Activated naive CD4-positive, alpha-beta T cell treated with anti-CD3 and anti-CD28 coated beads, Interleukin-2, amount 50 U/mL, for 24 hours (primary cell): ENCODE measurements around the gene MAN1C1.
A peak's percentile ranks its signal among the peaks of the same experiment; 100 is the strongest.
"Not testable (repeated sequence)": the region's sequence is repeated elsewhere in the genome, so short reads cannot be mapped to it uniquely, and the experiment has no call there.

Experiments used
- H3K27ac Mint-ChIP-seq: one replicate; pipeline ENCODE4 v1.8.0; 2021; ENCODE audit warnings: mild to moderate bottlenecking, mixed read lengths
- H3K27me3 Mint-ChIP-seq: one replicate; pipeline ENCODE4 v1.8.0; 2021; ENCODE audit warnings: mixed read lengths
- H3K36me3 Mint-ChIP-seq: one replicate; pipeline ENCODE4 v1.8.0; 2021; ENCODE audit warnings: mixed read lengths
- H3K4me1 Mint-ChIP-seq: one replicate; pipeline ENCODE4 v1.8.0; 2021; ENCODE audit warnings: mixed read lengths
- H3K4me3 Mint-ChIP-seq: one replicate; pipeline ENCODE4 v1.8.0; 2021; ENCODE audit warnings: mild to moderate bottlenecking, mixed read lengths
- H3K9me3 Mint-ChIP-seq: one replicate; pipeline ENCODE4 v1.8.0; 2021; ENCODE audit warnings: mixed read lengths

MAN1C1 gene

DNA sequence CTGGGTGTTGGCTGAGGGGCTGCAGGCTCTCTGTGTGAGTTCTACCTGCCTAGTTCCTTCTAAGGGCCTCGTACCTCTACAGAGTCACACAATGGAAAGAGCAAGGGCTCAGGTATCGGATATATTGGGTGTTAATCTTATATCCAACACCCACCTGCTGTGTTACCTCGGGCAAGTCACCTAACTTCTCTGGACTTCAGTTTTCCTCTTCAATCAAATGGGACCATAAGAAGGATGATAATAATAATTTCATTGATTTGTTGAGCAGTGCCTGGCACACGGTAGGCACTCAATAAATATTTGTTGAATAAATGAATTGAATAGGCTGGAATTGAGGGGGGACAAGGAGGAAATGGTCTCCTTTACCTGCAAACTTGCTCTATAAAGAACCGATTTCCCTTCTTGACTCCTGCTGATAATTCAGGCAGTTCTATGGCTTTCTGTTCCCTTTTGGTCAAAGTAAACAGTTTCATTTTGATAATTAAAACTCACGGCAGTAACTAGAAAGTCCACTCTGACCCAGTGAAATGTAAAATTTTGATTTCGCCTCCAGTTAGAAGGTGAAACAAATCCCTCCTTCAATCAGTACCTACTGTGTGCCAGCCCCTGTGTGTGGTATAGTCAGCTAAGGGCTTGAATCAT, 16.5 kb upstream of the MAN1C1 start:
- H3K4me3 Mint-ChIP-seq = no peak overlapping the region
- H3K4me1 Mint-ChIP-seq = peaks cover 5% of the 10 kb centered on the region
- no peaks in the 10 kb centered on the region for H3K27me3 Mint-ChIP-seq
- no peaks in the 10 kb centered on the region for H3K9me3 Mint-ChIP-seq
- peaks cover 5% of the 10 kb centered on the region for H3K36me3 Mint-ChIP-seq
- H3K27ac Mint-ChIP-seq = no peak overlapping the region

DNA sequence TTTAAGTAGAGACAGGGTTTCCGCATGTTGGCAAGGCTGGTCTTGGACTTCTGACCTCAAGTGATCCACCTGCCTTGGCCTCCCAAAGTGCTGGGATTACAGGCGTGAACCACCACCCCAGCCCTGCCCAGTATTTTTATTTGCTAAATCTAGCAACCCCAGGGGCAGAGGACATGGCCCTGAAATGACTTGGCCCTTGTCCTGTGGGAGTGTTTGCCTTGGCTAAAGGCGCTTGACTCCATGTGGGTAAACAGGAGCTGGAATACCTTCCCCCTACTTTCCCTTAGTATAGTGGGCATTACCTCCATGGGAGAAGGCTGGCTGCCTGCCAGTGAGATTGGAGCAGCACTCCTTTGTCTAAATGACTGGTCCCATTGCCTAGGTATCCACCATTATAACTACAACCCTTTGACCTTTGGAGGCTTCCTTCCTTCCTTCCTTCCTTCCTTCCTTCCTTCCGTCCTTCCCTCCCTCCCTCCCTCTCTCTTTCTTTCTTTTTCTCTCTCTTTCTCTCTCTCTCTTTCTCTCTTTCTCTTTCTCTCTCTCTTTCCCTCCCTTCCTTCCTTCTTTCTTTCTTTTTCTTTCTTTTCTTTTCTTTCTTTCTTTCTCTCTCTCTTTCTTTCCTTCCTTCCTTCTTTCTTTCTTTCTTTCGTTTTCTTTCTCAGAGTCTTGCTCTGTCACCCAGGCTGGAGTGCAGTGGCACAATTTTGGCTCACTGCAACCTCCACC, 15.5 kb upstream of the MAN1C1 start:
- H3K4me1 Mint-ChIP-seq, H3K27ac Mint-ChIP-seq, H3K36me3 Mint-ChIP-seq, H3K9me3 Mint-ChIP-seq, H3K4me3 Mint-ChIP-seq, H3K27me3 Mint-ChIP-seq: not testable (repeated sequence)

DNA sequence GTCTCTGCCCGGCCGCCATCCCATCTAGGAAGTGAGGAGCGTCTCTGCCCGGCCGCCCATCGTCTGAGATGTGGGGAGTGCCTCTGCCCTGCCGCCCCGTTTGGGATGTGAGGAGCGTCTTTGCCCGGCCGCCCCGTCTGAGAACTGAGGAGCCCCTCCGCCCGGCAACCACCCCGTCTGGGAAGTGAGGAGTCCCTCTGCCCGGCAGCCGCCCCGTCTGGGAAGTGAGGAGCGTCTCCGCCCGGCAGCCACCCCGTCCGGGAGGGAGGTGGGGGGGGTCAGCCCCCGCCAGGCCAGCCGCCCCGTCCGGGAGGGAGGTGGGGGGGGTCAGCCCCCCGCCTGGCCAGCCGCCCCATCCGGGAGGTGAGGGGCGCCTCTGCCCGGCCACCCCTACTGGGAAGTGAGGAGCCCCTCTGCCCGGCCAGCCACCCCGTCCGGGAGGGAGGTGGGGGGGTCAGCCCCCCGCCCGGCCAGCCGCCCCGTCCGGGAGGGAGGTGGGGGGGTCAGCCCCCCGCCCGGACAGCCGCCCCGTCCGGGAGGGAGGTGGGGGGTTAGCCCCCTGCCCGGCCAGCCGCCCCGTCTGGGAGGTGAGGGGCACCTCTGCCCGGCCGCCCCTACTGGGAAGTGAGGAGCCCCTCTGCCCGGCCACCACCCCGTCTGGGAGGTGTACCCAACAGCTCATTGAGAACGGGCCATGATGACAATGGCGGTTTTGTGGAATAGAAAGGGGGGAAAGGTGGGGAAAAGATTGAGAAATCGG, 12.6 kb upstream of the MAN1C1 start:
- not testable (repeated sequence) for H3K27me3 Mint-ChIP-seq, H3K4me1 Mint-ChIP-seq, H3K27ac Mint-ChIP-seq, H3K36me3 Mint-ChIP-seq, H3K9me3 Mint-ChIP-seq, H3K4me3 Mint-ChIP-seq

DNA sequence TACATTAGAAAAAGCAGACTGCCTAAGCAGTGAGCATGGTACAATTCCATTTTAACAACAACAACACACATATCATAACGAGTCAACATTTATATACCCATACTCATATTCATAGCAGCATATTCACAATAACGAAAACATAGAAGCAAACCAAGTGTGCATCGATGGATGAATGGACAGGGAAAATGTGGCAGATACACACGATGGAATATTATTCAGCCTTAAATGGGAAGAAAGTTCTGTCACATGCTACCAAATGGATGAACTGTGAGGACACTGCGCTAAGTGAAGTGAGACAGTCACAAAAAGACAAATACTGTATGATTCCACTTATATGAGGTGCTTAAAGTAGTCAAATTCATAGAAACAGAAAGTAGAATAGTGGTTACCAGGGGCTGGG, 9.5 kb upstream of the MAN1C1 start:
- H3K36me3 Mint-ChIP-seq = no peaks in the 10 kb centered on the region
- H3K27me3 Mint-ChIP-seq = no peaks in the 10 kb centered on the region
- no peak overlapping the region for H3K27ac Mint-ChIP-seq
- peaks cover 17% of the 10 kb centered on the region for H3K4me1 Mint-ChIP-seq
- peak overlapping the region; percentile 19 for H3K4me3 Mint-ChIP-seq
- H3K9me3 Mint-ChIP-seq = no peaks in the 10 kb centered on the region

DNA sequence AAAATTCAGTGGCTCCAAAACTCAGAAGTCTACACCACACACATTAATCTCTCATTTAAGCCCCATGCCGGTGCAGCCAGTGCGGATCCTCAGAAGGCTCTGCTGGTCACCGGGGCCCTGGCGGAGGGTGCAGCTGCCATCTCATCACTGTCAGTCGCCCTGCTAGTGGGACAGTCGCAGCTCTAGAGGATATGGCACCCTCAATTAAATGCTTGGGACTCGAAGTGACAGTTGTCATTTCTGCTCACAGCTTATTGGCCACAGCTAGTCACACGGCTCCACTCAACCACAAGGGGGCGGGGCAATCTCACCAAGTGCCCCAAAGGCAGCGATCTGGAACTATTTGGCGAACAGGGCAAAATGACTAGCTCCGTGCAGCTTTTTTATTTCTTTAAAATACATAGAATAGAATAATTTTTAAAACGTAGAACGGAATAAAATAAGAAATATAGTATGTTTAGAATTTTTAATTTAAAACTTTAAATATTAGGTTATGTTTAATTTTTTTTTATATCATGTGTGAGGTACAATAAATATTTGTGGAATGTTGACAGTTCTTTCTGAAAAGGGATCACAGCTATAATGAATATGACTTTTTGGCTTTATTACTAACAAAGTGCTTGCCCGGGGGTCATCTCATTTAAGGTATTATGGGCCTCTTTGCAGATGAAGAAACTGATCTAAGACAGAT, 8.0 kb upstream of the MAN1C1 start:
- Mint-ChIP-seq H3K36me3 (no peaks in the 10 kb centered on the region), H3K27me3 (no peaks in the 10 kb centered on the region), H3K9me3 (no peaks in the 10 kb centered on the region), H3K4me1 (peaks cover 20% of the 10 kb centered on the region), H3K4me3 (peak overlapping the region; percentile 40), H3K27ac (no peak overlapping the region)

DNA sequence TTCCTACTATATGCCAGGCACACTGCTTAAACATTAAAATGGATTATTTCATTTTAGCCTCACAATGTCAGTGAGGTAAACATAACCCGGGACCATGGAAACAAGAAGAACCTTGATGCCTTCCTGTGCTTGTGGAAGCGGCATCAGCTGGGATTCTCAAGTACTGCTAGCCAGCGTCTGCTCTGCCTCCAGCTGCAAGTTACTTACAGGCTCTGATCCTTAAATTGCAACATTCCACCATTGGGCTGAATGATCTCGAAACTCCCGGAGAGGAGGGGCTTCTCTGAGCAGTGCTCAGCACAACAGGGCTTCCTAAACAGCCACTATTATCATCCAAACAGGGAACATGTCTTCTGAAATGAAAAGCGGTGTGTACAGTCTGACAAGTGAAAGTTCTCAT, 6.7 kb upstream of the MAN1C1 start:
- Mint-ChIP-seq H3K36me3 (no peaks in the 10 kb centered on the region), H3K27ac (no peak overlapping the region), H3K9me3 (no peaks in the 10 kb centered on the region), H3K4me1 (peaks cover 29% of the 10 kb centered on the region), H3K27me3 (no peaks in the 10 kb centered on the region), H3K4me3 (no peak overlapping the region)

DNA sequence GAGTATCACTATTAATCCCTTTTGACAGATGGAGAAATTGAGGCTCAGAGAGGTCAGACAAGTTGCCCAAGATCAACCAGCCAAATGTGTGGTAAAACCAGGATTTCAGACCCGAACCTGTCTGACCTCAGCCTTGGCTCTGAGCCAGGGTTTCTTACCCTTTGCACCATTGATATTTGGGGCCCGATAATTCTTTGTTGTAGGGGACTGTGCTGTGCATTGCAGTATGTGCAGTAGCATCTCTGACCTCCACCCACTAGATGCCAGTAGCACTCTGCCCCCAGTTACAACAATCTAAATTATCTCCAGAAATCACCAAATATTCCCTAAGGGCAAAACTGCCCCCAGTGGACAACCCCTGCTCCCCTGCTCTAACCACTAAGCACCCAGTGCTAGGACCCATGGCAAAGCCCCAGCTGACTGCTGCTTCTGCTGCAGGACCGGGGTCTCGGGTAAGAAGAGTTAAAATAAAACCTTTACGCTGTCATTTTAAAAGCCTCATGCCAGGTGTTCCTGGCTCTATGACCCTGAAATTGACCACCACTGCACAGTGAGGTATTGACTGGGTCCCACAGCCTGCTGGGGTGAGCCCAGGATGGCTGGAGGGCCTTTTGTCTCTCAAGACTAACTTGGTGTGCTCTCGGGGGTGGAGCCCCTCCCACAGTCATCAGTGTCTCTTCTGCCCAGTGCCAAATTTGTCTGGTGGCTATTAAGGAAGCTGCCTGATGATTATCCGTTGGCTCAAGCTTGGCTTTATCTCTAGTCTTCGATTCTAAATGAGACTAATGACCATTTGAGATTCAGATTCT, 5.6 kb upstream of the MAN1C1 start:
- Mint-ChIP-seq H3K36me3 (no peaks in the 10 kb centered on the region), H3K9me3 (no peaks in the 10 kb centered on the region), H3K27ac (no peak overlapping the region), H3K27me3 (no peaks in the 10 kb centered on the region), H3K4me3 (no peak overlapping the region), H3K4me1 (peaks cover 39% of the 10 kb centered on the region)

DNA sequence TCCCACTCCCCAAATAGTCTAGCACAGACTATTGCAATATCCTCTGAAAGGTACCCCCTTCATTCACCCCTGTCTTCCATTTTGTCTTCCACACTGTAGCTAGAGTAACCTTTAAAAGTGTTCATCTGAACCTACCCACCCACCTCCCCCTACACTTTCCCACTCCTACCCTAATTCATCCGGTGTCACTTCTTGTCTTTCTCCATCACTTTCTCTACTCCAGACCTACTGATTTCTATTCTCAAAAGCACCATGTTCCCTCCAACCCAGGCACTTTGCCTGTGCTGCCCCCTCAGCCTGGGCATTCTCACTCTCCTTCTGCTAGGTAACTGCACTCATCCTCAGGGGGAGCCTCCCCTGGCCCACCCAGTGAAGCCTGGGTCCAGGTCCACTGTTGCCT, 4.7 kb upstream of the MAN1C1 start:
- Mint-ChIP-seq H3K4me1 (peaks cover 39% of the 10 kb centered on the region), H3K27ac (no peak overlapping the region), H3K36me3 (no peaks in the 10 kb centered on the region), H3K27me3 (no peaks in the 10 kb centered on the region), H3K4me3 (no peak overlapping the region), H3K9me3 (no peaks in the 10 kb centered on the region)

DNA sequence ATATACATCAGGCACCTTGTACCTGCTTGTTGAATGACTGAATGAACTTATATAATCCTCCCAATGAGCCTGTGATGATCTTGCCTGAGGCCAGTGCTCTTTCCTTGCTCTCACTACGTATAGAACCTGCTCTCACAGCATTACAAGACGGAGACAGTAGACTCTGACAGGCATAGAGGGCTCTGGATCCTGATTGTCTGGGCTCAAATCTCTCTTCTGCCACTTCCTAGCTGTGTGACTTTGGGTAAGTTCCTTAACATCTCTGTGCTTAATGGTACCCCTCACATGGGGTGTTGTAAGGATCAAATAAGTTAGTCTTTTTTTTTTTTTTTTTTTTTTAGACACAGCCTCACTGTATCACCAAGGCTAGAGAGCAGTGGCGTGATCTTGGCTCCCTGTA, 4.2 kb upstream of the MAN1C1 start:
- Mint-ChIP-seq H3K36me3 (no peaks in the 10 kb centered on the region), H3K27ac (no peak overlapping the region), H3K9me3 (no peaks in the 10 kb centered on the region), H3K4me1 (peaks cover 39% of the 10 kb centered on the region), H3K4me3 (no peak overlapping the region), H3K27me3 (no peaks in the 10 kb centered on the region)

DNA sequence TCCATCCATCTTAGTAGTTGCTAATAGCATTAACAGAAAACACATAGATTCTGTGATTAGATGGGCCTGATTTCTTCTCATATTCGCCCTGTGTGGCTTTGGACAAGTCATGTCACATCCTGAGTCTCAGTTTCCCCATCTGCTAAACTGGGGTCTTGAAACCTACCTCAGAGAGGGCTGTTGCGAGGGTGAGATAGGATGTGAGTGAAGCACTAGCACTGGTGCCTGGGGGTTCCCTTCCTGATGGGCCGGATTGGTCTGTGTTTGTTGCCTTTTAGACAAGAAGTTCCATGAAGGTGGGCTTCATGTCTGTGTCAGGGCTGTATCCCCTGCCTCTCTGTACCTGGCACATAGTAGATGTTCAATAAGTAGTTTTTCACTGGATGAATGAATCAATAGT, 3.5 kb upstream of the MAN1C1 start:
- H3K9me3 Mint-ChIP-seq = no peaks in the 10 kb centered on the region
- H3K27ac Mint-ChIP-seq = no peak overlapping the region
- peaks cover 39% of the 10 kb centered on the region for H3K4me1 Mint-ChIP-seq
- H3K4me3 Mint-ChIP-seq = no peak overlapping the region
- no peaks in the 10 kb centered on the region for H3K27me3 Mint-ChIP-seq
- no peaks in the 10 kb centered on the region for H3K36me3 Mint-ChIP-seq

DNA sequence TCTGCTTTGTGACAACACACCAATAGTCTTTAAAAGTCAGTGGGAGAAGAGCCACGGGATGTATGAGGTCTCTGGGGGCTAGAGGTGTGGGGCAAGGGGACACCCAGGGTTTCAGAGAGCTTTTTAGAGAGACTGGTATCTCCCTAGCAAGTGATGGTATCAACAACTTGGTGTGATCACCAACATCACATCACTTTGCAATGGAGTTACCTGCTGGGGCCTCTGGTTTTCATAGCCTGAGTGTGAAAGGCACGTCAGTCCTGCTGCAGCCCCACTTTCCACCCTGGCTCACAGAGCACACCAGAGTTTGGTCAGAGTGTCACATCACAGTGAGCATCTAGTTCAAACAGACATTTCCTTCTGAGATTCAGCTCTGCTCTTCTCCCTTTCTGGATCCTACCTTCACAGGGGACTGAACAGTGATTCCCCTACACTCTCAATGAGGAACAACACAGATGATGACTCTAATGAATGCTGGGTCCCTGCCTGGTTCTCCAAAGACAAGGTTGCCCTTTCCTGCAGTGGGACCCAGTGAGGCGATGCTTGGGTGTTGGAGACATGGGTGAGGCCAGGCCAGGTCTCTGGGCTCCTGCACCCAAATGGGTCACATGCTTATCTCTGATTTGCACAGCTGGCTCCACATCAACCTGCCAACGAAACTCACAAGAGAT, 2.0 kb upstream of the MAN1C1 start:
- Mint-ChIP-seq H3K27me3 (no peaks in the 10 kb centered on the region), H3K36me3 (no peaks in the 10 kb centered on the region), H3K9me3 (no peaks in the 10 kb centered on the region)

DNA sequence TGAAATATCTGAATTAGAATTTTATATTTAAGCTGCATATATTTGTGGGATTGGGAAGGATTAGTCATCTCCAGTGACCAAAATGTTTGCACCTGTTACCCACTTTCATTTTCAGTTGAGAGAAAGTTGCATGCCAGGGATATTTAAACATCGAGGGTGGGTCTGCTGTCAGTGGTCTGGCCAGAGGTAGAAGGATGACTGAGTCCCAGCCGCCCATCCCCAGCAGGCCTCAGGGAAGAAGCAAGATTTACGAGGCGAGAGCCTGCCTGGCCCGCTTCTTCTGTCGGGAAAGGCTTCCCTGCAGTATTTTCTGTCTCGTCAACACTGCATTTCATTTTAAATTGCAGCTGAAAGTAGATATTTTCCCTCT, 1.4 kb upstream of the MAN1C1 start:
- Mint-ChIP-seq H3K4me3 (peak overlapping the region; percentile 67), H3K27me3 (no peaks in the 10 kb centered on the region), H3K27ac (peak overlapping the region; percentile 67), H3K4me1 (peaks cover 50% of the 10 kb centered on the region), H3K9me3 (no peaks in the 10 kb centered on the region), H3K36me3 (no peaks in the 10 kb centered on the region)

More for the DNA sequence above, 2.0 kb upstream of the MAN1C1 start:
- H3K27ac Mint-ChIP-seq = peak overlapping the region; percentile 67
- no peak overlapping the region for H3K4me3 Mint-ChIP-seq
- H3K4me1 Mint-ChIP-seq = peaks cover 45% of the 10 kb centered on the region

DNA sequence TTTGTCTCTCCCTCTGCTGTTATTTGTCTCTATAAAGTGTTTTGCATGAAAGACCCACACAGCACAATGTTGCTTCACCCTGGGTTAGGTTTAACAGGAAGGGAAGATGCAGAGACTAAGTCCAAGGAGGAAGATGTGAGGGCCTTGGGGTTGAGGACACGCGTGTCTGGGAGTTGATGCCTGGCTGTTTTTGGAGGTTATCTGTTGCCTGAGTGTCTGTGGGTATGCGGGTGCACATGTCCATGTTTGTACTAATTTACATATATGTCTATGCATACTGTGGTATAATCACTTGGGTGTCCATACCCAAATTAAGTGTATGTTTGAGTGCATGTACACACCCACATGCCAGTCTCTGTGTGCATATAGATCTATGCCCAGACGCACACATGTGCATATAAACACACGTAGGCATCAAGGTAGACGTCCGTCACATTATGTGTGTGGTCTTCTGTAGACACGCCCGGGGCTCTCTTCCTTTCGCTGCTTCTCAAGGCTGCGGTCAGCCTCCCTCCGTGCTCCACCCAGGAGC, 962 bp upstream of the MAN1C1 start:
- Mint-ChIP-seq H3K4me1 (peaks cover 54% of the 10 kb centered on the region), H3K27me3 (no peaks in the 10 kb centered on the region)

DNA sequence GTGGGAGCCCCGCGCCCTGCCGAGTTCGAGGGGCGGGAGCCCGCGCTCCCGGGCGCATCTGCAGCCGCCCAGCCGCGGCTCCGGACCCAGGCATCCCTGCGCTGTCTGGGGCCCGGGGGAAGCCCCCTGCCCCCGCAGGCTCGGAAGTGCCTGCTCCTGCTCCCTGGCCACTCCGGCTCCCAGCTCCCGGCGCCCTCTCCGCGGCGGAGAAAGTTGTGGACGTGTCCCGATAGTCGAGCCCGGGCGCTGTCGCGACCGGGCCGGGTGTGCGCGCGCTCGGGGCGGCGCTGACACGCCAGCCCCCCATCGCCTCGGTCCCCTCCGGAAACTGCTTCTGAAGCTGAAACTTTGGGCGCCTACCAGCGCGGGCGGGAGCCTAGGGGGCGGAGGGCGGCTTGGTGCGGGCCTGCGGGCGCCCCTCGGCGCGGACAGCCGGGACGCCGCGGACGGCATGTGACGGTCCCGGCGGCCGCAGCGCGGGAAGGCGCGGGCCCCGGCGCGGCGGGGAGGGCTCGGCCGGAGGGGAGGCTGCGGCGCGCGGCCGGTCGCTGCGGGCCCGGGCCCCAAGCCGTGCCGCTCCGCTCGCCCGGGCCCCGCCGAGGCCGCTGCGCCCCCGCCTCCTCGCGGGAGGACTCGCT, 515 bp downstream of the MAN1C1 start:
- H3K4me1 Mint-ChIP-seq = peaks cover 62% of the 10 kb centered on the region
- peak overlapping the region; percentile 34 for H3K4me3 Mint-ChIP-seq
- H3K9me3 Mint-ChIP-seq = no peaks in the 10 kb centered on the region
- no peaks in the 10 kb centered on the region for H3K27me3 Mint-ChIP-seq
- H3K36me3 Mint-ChIP-seq = no peaks in the 10 kb centered on the region
- no peak overlapping the region for H3K27ac Mint-ChIP-seq

More for the DNA sequence above, 962 bp upstream of the MAN1C1 start:
- Mint-ChIP-seq H3K27ac (peak overlapping the region; percentile 63), H3K36me3 (no peaks in the 10 kb centered on the region), H3K4me3 (peak overlapping the region; percentile 67), H3K9me3 (no peaks in the 10 kb centered on the region)
